Activated gamma-delta T cell treated with Interleukin-2 at 50 U/mL for 16 hours (primary cell): ENCODE measurements around the gene TMEM108.

Source experiments
- DNase-seq: peaks from one replicate; pipeline ENCODE4 v3.0.0-alpha.2; 2020

Gene TMEM108

DNA sequence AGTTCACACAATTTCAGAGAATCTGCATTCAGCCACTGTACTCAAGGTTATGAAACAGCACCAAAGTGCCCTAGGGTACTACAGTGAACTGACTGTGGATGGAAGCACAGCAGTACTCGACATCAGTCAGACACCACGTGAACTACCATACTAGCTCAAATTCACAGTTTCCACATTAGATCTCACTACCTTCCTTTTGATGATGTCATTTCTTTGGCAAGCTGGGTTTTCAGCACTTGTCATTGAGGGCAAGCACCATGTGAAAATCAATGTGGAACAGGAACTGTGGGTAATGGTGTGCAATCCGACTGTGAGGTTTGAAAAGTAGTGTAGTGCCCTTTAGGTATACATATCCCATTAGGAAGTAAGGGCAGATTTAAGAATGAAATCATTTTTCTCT is 251.1 kb downstream of the TMEM108 start:
- DNase-seq: no peak

DNA sequence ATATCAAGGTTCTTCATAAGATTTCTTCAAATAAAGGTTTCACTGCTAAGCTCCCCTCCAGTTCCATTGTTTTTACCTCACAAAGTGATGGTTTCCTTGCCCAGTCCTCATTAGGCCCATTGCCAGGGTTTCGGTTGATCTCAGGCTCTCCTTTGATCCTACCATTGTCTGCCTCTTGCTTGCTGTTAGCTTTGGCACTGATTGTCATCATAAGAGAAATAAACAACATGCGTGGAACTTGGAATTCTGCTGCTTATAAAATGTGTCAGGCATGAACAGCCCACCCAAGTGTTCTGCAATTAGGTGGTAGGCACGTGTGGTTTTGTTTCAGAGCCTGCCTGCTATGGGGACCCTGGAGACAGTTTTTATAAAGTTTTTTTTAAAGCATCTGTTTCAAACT is 254.1 kb downstream of the TMEM108 start:
- no peak for DNase-seq

DNA sequence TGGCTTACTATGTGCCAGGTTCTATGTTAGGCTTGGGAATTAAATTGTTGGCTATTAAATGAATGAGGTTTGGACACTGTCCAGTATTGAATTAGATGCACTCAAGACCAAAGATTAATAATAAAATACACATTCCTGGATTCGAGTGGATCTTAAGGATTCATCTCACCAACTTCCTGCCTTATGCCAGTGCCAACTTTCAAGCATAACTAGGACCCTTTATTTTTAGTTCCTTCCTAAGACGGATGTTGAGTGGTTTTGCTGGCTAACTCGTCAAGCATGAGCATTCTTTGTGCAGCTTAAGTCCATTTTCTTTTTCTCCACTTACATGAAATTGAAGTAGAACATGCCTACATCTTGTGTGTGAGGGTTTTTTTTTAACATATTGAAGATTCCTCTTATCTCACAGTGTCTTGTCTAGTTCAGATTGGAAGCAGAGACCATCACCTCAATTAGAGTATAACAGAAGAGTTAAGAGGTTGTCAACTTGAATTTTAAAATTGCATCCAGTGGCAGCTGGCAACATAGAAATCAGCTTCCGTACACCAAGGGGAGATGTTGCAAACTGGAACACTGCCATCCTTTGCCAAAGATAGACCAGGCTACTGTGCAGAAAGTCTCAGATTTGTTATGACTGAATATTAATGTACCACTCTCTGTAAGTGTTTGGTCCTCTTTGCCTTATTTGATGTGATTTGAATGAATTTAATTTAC is 255.4 kb downstream of the TMEM108 start:
- DNase-seq: no peak

DNA sequence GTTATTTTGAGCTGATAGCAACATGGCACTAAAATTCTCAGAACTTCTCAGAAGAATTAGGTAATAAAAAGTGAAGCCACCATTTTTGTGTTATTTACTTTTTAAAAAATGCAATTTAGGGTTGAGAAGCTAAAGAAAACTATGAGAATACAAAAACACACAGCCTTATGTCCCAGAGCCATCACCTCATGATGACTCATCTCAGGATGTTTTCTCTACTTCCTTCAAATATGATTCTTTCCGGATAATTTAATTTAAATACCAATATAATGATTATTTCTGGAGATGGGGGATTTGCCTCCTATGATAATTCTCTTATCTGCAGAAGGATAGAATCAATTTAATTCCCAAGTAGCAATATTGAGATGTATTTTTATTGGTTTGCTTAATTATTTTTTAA is 256.1 kb downstream of the TMEM108 start:
- no peak for DNase-seq

DNA sequence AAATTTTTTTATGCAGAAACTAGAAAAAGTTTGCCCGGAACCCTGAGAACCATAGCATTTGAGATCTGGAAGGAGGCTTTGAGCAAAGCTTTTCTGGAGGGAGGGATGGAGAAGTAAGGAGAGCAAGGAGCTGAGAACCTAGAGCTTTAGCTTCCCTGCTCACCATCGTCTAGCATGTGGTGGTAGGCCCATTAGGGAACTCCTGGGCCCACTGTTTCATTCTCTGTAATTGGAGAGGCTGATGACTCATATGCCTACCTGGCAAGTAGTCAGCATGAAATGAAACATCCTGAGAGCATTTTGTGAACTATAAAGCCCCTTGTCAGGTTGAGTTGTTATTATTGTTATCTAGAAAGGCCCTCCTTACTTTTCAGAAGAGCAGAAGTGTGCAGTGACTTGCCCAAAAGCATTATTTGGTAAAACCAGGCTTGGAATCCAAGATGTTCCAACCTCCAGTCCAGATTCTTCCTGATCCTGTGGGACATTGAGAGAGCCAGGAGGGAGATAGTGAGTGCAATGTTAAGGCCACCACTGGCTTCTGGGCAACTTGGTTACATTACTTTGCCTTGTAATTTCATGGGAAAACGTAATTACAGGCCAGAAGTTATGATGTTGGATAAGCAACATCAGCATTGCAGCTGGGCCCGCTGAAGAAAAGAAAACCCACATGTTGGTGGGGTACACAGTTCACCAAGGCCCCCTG is 257.2 kb downstream of the TMEM108 start:
- DNase-seq: no peak

GRCh38 chr3:133295944-133296917 is 258.0 kb downstream of the TMEM108 start:
- DNase-seq: no peak

GRCh38 chr3:133296981-133297380 is 258.8 kb downstream of the TMEM108 start:
- no peak for DNase-seq

DNA sequence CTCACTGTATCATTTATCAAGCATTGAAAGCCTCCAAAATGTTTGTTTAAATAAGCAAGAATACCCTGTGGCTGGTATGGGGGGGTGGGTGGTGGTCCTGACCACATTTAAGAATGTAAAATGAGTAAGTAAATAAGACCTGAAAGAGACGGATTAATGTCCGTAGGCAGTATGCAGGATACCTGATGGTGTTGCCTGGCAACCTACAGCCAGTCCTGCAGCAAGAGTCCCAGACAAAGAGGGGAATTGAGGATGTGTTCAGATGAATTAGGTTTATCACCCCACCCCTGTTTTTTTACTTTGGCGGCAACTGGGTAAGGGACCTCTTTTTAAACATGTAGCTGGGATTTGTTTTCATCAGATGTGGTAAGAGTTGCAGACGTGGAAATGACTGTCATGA is 261.9 kb downstream of the TMEM108 start:
- DNase-seq: no peak

DNA sequence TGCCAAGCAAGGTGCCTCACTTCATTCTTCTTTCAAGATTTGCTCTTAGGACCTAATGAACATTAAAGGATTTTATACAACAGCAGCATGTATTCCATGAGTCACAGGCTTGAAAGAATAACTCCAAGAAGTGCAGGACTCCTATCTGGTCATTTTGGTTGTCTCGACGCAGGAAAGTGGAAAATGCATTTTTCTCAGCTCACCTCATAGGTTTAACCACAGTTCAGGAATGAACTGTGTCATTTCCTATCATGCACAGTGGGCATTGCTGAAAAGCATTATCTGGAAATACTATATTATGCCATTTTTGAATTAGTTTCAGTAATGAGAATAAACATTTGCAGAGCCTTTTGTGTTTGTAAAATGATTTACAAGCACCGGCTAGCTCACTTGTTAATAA is 263.0 kb downstream of the TMEM108 start:
- no peak for DNase-seq

GRCh38 chr3:133301731-133302130 is 263.5 kb downstream of the TMEM108 start:
- no peak for DNase-seq

GRCh38 chr3:133303430-133303829 is 265.2 kb downstream of the TMEM108 start:
- no peak for DNase-seq

DNA sequence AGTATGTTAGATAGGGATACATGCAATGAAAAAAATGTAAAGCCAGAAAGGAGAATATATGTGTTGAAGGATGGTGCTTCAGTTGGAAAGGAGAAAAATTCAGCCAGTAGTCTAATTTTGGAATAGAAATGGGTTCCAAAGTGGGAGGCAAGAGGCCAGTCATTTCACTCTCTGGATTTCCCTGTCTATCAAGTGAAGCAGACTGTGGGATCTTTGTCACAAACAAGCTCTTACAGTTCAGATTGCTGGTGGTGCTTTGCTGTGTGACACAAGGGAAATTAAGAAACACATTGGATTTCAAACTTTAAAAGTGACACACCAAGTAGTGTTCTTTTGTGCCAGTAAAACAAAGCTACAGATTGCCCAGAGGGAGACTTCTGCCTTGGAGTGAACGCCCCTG is 279.7 kb downstream of the TMEM108 start:
- DNase-seq: no peak

DNA sequence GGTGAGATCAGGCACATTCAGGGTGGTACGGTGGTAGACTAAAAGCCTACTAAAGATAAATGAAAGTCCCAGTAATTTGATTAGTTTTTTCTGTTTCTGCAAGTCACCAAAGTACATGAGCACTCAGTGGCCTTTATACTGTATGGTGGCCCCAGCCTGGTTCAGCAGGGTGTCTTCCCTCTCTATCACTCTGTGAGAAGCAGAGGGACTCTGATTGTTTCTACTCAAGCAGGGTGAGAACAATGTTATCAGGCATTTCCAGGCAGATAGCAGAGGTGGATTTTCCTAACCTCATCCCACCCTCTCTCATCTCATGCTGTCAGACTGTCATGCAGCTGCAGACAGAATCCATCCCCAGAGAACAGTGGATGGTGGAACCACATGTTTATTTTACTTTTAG is 290.2 kb downstream of the TMEM108 start:
- no peak for DNase-seq

- no peak for DNase-seq
These were observed 291.4 kb downstream of the TMEM108 start for GRCh38 chr3:133329626-133330025.

GRCh38 chr3:133330065-133330464 is 291.9 kb downstream of the TMEM108 start:
- DNase-seq: no peak

DNA sequence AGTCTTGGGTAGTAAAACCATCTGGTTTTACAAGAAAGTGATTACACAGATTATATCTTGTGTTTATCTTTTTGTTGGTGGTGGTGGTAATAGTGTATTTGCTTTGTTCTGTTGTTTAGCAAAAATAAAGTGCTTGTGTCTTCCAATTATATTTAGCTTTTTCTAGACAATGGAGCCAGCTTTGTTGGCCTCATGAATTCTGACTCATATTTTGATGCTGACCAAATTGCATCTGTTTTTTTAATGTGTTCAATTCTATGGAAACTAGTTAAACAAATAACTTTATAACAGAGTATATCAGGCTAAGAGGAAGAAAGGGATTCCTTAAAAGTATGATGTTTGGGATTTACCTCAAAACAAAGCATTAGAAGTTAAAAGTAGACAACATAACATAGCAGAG is 292.3 kb downstream of the TMEM108 start:
- DNase-seq: no peak

GRCh38 chr3:133354721-133355120 is 316.5 kb downstream of the TMEM108 start:
- DNase-seq: no peak

DNA sequence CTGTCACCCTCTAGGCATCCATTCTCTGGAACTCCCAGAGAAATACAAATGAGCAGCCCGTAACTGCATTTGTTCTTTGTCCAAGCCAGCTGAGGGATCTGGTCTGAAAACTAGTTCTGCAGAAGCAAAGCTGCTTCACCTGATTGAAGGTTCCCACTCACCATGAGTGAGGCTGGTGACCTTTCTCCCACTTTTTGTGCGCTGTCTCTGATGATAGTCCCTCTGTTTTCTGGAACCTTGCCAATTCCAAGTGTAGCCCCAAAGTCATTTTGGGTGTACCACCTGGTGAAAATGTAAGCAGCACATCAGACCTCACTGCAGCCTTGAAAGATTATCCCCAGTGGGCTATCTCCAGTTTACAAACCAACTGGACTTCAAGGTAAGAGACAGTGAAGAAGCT is 322.3 kb downstream of the TMEM108 start:
- DNase-seq: no peak

DNA sequence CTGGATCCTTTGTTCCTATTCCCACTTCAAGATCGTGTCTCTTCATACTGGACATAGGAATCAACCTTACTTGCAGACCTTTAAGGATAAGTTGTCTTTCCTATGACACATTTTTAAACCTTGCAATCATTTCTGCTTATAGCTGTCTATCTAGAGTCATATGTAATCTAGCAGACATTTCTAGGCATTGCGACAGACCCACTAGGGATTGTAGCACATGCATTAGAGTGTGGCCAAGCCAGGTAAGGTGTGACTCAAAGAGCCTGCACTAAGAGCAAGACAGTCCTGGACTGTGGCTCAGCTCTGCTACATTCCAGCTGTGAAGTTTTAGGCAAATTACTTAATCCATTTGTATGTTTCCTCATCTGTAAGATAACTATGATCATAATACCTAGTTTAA is 322.8 kb downstream of the TMEM108 start:
- no peak for DNase-seq

- no peak for DNase-seq
These were observed 323.2 kb downstream of the TMEM108 start for GRCh38 chr3:133361435-133361834.

DNA sequence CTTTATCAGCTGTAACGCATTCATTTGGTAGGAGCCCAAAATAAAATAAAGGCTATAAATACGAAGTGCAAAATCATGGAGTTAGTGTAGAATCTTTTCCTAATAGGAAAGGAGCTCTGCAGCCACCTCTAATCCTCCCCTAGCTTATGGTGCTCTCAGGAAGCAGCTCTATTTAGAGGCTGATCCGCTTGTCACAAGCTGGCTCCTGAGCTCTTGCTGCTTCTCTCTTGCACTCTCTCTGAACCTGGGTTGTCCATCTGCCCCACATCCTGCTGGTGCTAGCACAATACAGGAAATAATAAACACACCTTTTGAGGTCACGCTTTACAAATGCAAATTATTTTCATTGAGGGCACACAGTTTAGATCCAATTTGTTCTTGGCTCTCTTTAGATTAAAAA is 324.3 kb downstream of the TMEM108 start:
- no peak for DNase-seq

DNA sequence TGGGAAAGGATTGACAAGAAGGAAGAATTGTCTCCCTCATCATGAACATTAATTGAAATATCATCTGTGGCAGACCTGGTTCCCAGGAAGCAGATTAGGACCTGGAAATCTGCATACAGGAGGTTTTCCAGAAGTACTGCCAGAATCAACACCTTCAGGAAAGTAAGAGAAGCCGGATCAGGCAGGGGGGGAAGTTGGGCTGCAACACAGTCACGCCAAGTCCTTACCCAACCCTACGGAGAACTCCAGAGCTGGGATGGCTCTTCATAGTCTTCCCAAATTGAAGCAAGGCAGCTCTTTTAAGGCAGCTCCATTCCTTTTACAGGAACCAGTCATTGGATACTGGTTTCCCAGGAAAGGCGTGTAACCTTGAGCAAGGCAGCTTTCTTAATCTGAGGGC is 326.5 kb downstream of the TMEM108 start:
- no peak for DNase-seq

DNA sequence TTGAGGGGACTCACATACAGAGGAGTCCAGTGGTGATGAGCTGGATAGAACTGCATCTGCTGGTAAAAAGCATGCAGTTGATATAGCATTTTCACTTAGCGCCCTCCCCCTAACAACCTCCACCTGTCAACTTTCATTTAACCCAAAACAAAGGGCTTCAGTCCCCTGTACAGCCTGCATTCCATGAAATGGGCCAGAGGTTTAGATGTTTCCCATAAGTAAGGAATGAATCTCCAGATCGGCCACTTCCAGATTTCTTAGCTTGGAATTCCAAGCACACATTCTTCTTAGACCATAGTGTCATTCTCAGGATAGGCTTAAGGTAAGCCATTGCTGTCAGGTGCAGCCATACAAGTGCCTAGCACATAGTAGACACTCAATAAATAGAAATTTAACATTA is 328.7 kb downstream of the TMEM108 start:
- DNase-seq: no peak

GRCh38 chr3:133367403-133367802 is 329.2 kb downstream of the TMEM108 start:
- no peak for DNase-seq
